Measurements from ENCODE around the gene RDH16.

The RDH16 gene

GRCh38 chr12:56908136-56908535, 49.3 kb downstream of the RDH16 start:
- no peaks in the 10 kb centered on the region for H4K20me1 ChIP-seq (ENCODE audit: insufficient read depth, low read length)
- no peak overlapping the region for H3K27ac ChIP-seq (ENCODE audit: low read depth, low read length, poor library complexity, severe bottlenecking)
- H3K36me3 ChIP-seq (ENCODE audit: insufficient read depth, low read length): no peaks in the 10 kb centered on the region
- H3K9ac ChIP-seq (ENCODE audit: low read length): no peak overlapping the region
- no peaks in the 10 kb centered on the region for H3K79me2 ChIP-seq (ENCODE audit: insufficient read depth, low read length)
- no peaks in the 10 kb centered on the region for H3K4me1 ChIP-seq (ENCODE audit: insufficient read depth, low read length, severe bottlenecking)
- no peak overlapping the region for H3K4me3 ChIP-seq (ENCODE audit: low read depth, low read length, poor library complexity, severe bottlenecking)
- H3K9me3 ChIP-seq (ENCODE audit: low read length): 0 out of 2 replicates have a peak, but pooled peaks cover 2% of the 10 kb centered on the region
- H3F3A ChIP-seq (ENCODE audit: insufficient read depth, low read length): no peaks in the 10 kb centered on the region
- no peaks in the 10 kb centered on the region for H3K27me3 ChIP-seq (ENCODE audit: insufficient read depth, low read length)
- no peak overlapping the region for H3K4me2 ChIP-seq (ENCODE audit: low read length)
- H2AFZ ChIP-seq (ENCODE audit: low read length): no peak overlapping the region
- no peak for TF ChIP-seq EZH2 (IDR thresholded peaks at IDR 0.05; ENCODE audit: borderline replicate concordance, low read length)
- TF ChIP-seq, protein P1, sequence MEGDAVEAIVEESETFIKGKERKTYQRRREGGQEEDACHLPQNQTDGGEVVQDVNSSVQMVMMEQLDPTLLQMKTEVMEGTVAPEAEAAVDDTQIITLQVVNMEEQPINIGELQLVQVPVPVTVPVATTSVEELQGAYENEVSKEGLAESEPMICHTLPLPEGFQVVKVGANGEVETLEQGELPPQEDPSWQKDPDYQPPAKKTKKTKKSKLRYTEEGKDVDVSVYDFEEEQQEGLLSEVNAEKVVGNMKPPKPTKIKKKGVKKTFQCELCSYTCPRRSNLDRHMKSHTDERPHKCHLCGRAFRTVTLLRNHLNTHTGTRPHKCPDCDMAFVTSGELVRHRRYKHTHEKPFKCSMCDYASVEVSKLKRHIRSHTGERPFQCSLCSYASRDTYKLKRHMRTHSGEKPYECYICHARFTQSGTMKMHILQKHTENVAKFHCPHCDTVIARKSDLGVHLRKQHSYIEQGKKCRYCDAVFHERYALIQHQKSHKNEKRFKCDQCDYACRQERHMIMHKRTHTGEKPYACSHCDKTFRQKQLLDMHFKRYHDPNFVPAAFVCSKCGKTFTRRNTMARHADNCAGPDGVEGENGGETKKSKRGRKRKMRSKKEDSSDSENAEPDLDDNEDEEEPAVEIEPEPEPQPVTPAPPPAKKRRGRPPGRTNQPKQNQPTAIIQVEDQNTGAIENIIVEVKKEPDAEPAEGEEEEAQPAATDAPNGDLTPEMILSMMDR (IDR thresholded peaks at IDR 0.05; ENCODE audit: low read length): no peak
- no peaks in the 10 kb centered on the region for H3K9me2 ChIP-seq (ENCODE audit: low read depth, low read length)

GRCh38 chr12:56905852-56906251, 51.6 kb downstream of the RDH16 start:
- Histone ChIP-seq H3K4me3 (ENCODE audit: low read depth, low read length, poor library complexity, severe bottlenecking) (no peak overlapping the region), H3K9ac (ENCODE audit: low read length) (no peak overlapping the region), H3F3A (ENCODE audit: insufficient read depth, low read length) (no peaks in the 10 kb centered on the region), H3K79me2 (ENCODE audit: insufficient read depth, low read length) (no peaks in the 10 kb centered on the region), H2AFZ (ENCODE audit: low read length) (no peak overlapping the region), H3K4me2 (ENCODE audit: low read length) (no peak overlapping the region), H3K27me3 (ENCODE audit: insufficient read depth, low read length) (no peaks in the 10 kb centered on the region), H3K9me2 (ENCODE audit: low read depth, low read length) (no peaks in the 10 kb centered on the region), H3K4me1 (ENCODE audit: insufficient read depth, low read length, severe bottlenecking) (no peaks in the 10 kb centered on the region), H4K20me1 (ENCODE audit: insufficient read depth, low read length) (no peaks in the 10 kb centered on the region), H3K9me3 (ENCODE audit: low read length) (0 out of 2 replicates have a peak, but pooled peaks cover 6% of the 10 kb centered on the region), H3K36me3 (ENCODE audit: insufficient read depth, low read length) (no peaks in the 10 kb centered on the region), H3K27ac (ENCODE audit: low read depth, low read length, poor library complexity, severe bottlenecking) (no peak overlapping the region)
- no peak for TF ChIP-seq EZH2 (IDR thresholded peaks at IDR 0.05; ENCODE audit: borderline replicate concordance, low read length)

DNA sequence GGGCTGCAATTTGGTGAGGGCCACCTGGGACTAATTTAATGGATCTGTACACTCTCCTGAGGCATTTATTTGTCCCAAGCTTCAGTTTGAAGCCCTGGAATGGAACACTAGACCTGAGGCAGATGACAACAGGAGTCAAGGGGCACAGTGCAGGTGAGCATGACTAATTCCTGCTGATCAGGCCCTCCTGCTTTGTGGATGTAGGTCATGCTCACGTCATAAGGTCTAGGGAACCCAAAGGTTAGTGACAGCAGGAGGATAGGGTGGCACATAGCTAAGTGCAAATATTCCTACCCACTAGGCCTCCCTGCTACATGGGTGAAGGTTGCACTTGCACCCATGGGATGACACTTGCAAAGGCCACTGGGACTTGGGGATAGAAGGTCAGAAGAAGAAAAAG, 54.0 kb downstream of the RDH16 start:
- Histone ChIP-seq H4K20me1 (ENCODE audit: insufficient read depth, low read length) (no peaks in the 10 kb centered on the region), H3K9me2 (ENCODE audit: low read depth, low read length) (no peaks in the 10 kb centered on the region), H3K4me3 (ENCODE audit: low read depth, low read length, poor library complexity, severe bottlenecking) (no peak overlapping the region), H3K4me2 (ENCODE audit: low read length) (no peak overlapping the region), H2AFZ (ENCODE audit: low read length) (no peak overlapping the region), H3K4me1 (ENCODE audit: insufficient read depth, low read length, severe bottlenecking) (no peaks in the 10 kb centered on the region), H3K36me3 (ENCODE audit: insufficient read depth, low read length) (no peaks in the 10 kb centered on the region), H3K9ac (ENCODE audit: low read length) (no peak overlapping the region), H3K9me3 (ENCODE audit: low read length) (peaks cover 13% of the 10 kb centered on the region; the same call in 1 of the 2 replicates), H3F3A (ENCODE audit: insufficient read depth, low read length) (no peaks in the 10 kb centered on the region), H3K27ac (ENCODE audit: low read depth, low read length, poor library complexity, severe bottlenecking) (no peak overlapping the region), H3K27me3 (ENCODE audit: insufficient read depth, low read length) (no peaks in the 10 kb centered on the region), H3K79me2 (ENCODE audit: insufficient read depth, low read length) (no peaks in the 10 kb centered on the region)
- TF ChIP-seq, protein P1 (IDR thresholded peaks at IDR 0.05; ENCODE audit: low read length): no peak

Data from OCI-LY1 (cell line).